Measurements from ENCODE around the gene AP3S2.
"Not testable (repeated sequence)": the region's sequence is repeated elsewhere in the genome, so short reads cannot be mapped to it uniquely, and the experiment has no call there.

The AP3S2 gene

DNA sequence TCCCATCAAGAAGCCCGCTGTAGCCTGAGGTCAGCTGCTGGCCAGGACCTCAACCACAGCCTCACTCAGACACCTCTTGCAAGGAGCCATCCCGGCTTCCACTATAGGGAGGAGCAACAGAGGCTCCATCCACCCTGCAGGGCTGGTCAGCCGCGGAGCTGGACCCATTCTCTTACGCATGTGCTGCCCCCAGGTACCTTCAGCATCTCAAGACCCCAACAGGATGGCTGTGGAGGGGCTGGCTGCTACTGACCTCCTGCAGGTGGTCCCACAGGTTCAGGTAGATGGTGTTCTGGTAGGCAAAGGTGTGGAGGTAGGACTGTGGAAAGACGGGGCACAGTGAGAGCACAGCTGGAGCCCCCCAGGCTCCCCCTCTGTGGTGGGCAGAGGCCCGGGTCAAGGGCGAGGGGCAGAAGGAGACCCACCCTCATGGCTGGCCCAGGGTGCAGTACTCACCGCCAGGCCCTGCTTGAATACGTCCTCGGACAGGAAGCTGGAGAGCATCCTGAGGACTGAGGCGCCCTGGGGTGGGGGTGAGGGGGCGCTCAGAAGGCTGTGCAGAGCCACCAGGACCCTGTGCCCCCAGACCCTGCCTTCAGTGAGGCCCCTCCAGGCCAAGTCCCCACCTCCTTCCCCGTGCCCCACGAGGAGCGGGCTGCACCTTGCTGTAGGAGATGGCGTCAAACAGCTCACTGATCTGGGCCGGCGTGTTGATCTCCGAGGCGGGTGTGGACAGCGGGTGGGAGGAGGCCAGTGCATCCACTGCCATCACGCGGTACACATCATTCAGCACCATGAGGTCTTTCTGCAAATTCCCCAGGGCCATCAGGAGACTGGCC lies 90.6 kb downstream of the AP3S2 start:
- no peak for DNase-seq (ENCODE audit: low read depth in 1 of 2, low spot score in 1 of 2)

- DNase-seq (ENCODE audit: low read depth in 1 of 2, low spot score in 1 of 2) = no peak
Observed at GRCh38 chr15:89802231-89802928, 91.4 kb downstream of the AP3S2 start.

GRCh38 chr15:89801471-89802195 lies 92.2 kb downstream of the AP3S2 start:
- DNase-seq (ENCODE audit: low read depth in 1 of 2, low spot score in 1 of 2) = no peak

GRCh38 chr15:89799918-89800498 lies 93.8 kb downstream of the AP3S2 start:
- no peak for DNase-seq (ENCODE audit: low read depth in 1 of 2, low spot score in 1 of 2)

GRCh38 chr15:89799011-89799911 lies 94.5 kb downstream of the AP3S2 start:
- DNase-seq (ENCODE audit: low read depth in 1 of 2, low spot score in 1 of 2) = no peak

- DNase-seq (ENCODE audit: low read depth in 1 of 2, low spot score in 1 of 2) = no peak
Observed at GRCh38 chr15:89797678-89798201, 96.1 kb downstream of the AP3S2 start.

DNA sequence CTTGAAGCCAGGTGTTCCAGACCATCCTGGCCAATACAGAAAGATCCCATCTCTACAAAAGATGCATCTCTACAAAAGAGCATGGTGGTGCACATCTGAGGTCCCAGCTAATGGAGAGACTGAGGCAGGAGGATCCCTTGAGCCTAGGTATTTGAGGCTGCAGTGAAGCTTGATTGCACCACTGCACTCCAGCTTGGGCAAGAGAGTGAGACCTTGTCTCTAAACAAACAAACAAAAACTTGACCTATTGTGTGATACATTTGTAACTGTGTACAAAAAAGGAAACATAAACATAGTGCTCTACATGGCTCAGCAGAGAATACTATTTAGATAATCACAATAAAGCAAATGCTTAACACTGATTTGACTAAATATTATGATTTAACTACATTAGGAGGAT lies 97.8 kb downstream of the AP3S2 start:
- no peak for DNase-seq (ENCODE audit: low read depth in 1 of 2, low spot score in 1 of 2)

- no peak for DNase-seq (ENCODE audit: low read depth in 1 of 2, low spot score in 1 of 2)
Observed at GRCh38 chr15:89794627-89795241, 99.1 kb downstream of the AP3S2 start.

DNA sequence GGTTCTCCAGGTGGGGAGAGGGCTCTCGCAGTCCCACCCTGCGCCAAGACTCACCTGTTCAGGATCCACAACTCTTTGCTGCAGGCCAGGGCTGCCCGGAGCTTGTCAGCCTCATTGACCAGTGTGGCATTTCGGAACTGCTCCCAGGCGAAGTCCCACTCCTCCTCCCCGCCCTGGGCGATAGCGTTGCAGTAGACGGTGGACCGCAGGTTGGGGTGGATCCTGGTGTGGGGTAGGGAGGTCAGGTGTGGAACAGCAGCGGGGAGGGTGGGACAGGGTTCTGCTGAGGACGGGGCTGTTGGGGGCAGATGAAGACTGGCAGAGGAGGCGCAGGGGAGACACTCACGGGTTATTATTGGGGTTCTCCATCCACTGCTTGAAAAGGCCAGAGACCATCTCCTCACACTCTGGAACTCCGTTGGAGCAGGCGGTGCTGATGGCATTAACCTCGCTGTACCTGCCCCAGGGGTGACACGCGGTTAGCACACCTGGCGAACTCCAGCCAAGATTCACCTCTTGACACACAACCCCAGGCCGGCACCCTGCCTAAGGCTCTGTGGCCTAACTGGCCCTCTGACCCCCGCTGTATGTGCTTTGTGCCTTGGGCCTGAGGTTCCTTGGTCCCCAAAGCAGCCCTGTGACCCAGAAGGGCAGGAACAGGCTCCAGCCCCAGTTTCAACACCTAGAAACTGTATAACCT lies 101.5 kb downstream of the AP3S2 start:
- no peak for DNase-seq (ENCODE audit: low read depth in 1 of 2, low spot score in 1 of 2)

DNA sequence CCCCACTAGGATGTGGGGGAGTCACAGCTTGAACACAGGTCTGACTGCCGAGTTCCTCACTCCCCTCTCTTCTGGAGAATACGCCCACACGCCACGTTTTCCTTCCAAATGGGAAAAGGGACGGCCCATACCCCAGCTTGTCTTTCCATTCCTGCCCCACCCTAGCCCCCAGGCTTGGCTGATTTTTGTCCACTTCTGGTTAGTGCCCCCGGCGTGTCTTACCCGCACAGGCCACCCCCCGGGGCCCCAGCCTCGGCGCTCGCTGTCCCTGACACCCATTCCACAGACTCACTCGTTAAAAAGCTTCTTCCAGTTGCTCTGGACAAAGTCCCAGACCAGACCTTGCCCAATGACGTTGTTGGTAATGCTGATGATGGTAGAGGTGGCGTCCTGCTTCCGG lies 103.1 kb downstream of the AP3S2 start:
- DNase-seq (ENCODE audit: low read depth in 1 of 2, low spot score in 1 of 2) = no peak

- no peak for DNase-seq (ENCODE audit: low read depth in 1 of 2, low spot score in 1 of 2)
Observed at GRCh38 chr15:89790206-89790605, 103.6 kb downstream of the AP3S2 start.

DNA sequence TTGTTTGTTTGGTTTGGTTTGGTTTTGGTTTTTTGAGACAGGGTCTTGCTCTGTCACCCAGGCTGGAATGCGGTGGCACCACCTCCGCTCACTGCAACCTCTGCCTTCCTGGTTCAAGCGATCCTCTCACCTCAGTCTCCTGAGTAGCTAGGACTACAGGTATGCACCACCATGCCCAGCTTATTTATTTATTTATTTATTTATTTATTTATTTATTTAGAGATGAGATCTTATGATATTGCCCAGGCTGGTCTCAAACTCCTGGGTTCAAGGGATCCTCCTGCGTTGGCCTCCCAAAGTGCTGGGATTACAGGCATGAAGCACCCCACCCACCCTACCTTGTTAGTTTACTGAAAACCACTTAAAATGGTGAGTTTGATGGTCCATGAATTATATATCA lies 105.2 kb downstream of the AP3S2 start:
- not testable (repeated sequence) for DNase-seq (ENCODE audit: low read depth in 1 of 2, low spot score in 1 of 2)

GRCh38 chr15:89787944-89788343 lies 105.8 kb downstream of the AP3S2 start:
- no peak for DNase-seq (ENCODE audit: low read depth in 1 of 2, low spot score in 1 of 2)

DNA sequence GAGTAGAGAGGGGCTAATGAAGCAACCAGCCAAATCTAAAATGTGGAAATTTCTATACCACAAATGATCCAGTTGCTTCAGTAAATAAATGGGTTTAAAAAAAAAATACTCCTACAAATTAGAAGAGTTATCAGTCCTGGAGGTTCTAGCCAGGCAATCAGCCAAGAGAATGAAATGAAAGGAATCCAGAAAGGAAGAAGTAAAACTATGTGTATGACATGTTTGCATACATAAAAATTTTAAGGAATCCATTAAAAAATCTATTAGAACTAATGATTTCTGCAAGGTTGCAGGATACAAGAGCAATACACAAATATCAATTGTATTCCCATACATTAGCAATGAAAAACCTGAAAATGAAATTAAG lies 108.0 kb downstream of the AP3S2 start:
- DNase-seq (ENCODE audit: low read depth in 1 of 2, low spot score in 1 of 2) = no peak

GRCh38 chr15:89785064-89785773 lies 108.6 kb downstream of the AP3S2 start:
- DNase-seq (ENCODE audit: low read depth in 1 of 2, low spot score in 1 of 2) = no peak

DNA sequence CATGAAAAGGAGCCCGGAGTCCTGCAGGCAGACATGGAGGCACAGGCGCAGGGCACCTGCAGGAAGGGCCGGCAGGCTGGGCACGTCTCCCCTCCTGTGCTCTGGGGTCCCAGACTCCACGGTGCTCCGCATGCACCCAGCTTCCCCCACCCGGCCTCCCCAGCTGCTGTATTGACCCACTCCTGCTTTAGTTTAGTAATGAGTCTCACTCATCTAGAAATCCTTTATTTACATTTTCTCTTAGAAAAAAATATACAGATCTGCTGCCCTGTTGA lies 109.2 kb downstream of the AP3S2 start:
- DNase-seq (ENCODE audit: low read depth in 1 of 2, low spot score in 1 of 2) = no peak

GRCh38 chr15:89783861-89784685 lies 109.7 kb downstream of the AP3S2 start:
- DNase-seq (ENCODE audit: low read depth in 1 of 2, low spot score in 1 of 2) = no peak

Measured in stimulated activated CD4-positive, alpha-beta T cell treated with anti-CD3 and anti-CD28 coated beads, Interleukin-15, amount 100 ng/mL, for 1 hour (primary cell).